EH (cell line): ENCODE results near the gene PSMD14.

ENCODE experiments used
- DNase-seq: peaks from one replicate; pipeline ENCODE4 v3.0.0-alpha.2; 2015; ENCODE audit warnings: low read depth

Gene PSMD14

GRCh38 chr2:161419638-161420190 is 111.5 kb downstream of the PSMD14 start:
- DNase-seq, result no peak

GRCh38 chr2:161420406-161421074 is 112.3 kb downstream of the PSMD14 start:
- DNase-seq, result no peak

- DNase-seq, result no peak
These were observed 113.5 kb downstream of the PSMD14 start for GRCh38 chr2:161421686-161422085.

GRCh38 chr2:161422816-161423403 is 114.7 kb downstream of the PSMD14 start:
- DNase-seq, result no peak

- no peak for DNase-seq
These were observed 115.5 kb downstream of the PSMD14 start for GRCh38 chr2:161423421-161424393.

- DNase-seq, result no peak
These were observed 116.2 kb downstream of the PSMD14 start for GRCh38 chr2:161424394-161424769.

- DNase-seq, result no peak
These were observed 116.9 kb downstream of the PSMD14 start for GRCh38 chr2:161424891-161425727.

GRCh38 chr2:161425728-161426454 is 117.7 kb downstream of the PSMD14 start:
- no peak for DNase-seq

GRCh38 chr2:161426455-161426921 is 118.3 kb downstream of the PSMD14 start:
- DNase-seq, result no peak

GRCh38 chr2:161426922-161427663 is 118.9 kb downstream of the PSMD14 start:
- no peak for DNase-seq

GRCh38 chr2:161427664-161428587 is 119.7 kb downstream of the PSMD14 start:
- DNase-seq, result no peak

- DNase-seq, result no peak
These were observed 122.2 kb downstream of the PSMD14 start for GRCh38 chr2:161430386-161430785.

GRCh38 chr2:161432107-161432506 is 123.9 kb downstream of the PSMD14 start:
- DNase-seq, result no peak

GRCh38 chr2:161434118-161434517 is 125.9 kb downstream of the PSMD14 start:
- no peak for DNase-seq

GRCh38 chr2:161436411-161436810 is 128.2 kb downstream of the PSMD14 start:
- DNase-seq, result peak; percentile 64

- no peak for DNase-seq
These were observed 130.4 kb downstream of the PSMD14 start for GRCh38 chr2:161438598-161438997.

- no peak for DNase-seq
These were observed 136.9 kb downstream of the PSMD14 start for GRCh38 chr2:161445097-161445496.

GRCh38 chr2:161448431-161448830 is 140.2 kb downstream of the PSMD14 start:
- no peak for DNase-seq
